Measurements from ENCODE around the gene ENGASE. TPM values are rescaled to one million over a fixed set of nuclear protein-coding genes. Genes with fewer than 3 reads are reported as not detected.

The ENGASE gene
- total RNA-seq, 2 donors from 2014 or later, result 26.9 to 30.2 TPM

- peaks cover 26% of the 10 kb centered on the region for H3K27me3 Mint-ChIP-seq
- H3K4me1 Mint-ChIP-seq, result no peaks in the 10 kb centered on the region
- no peaks in the 10 kb centered on the region for H3K36me3 Mint-ChIP-seq (ENCODE audit: low read depth)
- ATAC-seq (replicated peaks), result no peak
- H3K27ac Mint-ChIP-seq, result no peak overlapping the region
- no peak overlapping the region for H3K4me3 Mint-ChIP-seq
- H3K9me3 Mint-ChIP-seq, result no peaks in the 10 kb centered on the region
Observed at GRCh38 chr17:79097226-79098055, 22.8 kb downstream of the ENGASE start.

- H3K9me3 Mint-ChIP-seq, result no peaks in the 10 kb centered on the region
- H3K27ac Mint-ChIP-seq, result no peak overlapping the region
- H3K36me3 Mint-ChIP-seq (ENCODE audit: low read depth), result no peaks in the 10 kb centered on the region
- no peak overlapping the region for H3K4me3 Mint-ChIP-seq
- no peaks in the 10 kb centered on the region for H3K4me1 Mint-ChIP-seq
- ATAC-seq (replicated peaks), result no peak
- peaks cover 31% of the 10 kb centered on the region for H3K27me3 Mint-ChIP-seq
Observed at GRCh38 chr17:79098282-79098867, 23.8 kb downstream of the ENGASE start.

- H3K9me3 Mint-ChIP-seq, result no peaks in the 10 kb centered on the region
- no peak for ATAC-seq (replicated peaks)
- no peaks in the 10 kb centered on the region for H3K4me1 Mint-ChIP-seq
- no peak overlapping the region for H3K4me3 Mint-ChIP-seq
- no peaks in the 10 kb centered on the region for H3K36me3 Mint-ChIP-seq (ENCODE audit: low read depth)
- no peak overlapping the region for H3K27ac Mint-ChIP-seq
- peaks cover 32% of the 10 kb centered on the region for H3K27me3 Mint-ChIP-seq
Observed at GRCh38 chr17:79100405-79100804, 25.8 kb downstream of the ENGASE start.

GRCh38 chr17:79101111-79101673 is 26.6 kb downstream of the ENGASE start:
- Mint-ChIP-seq H3K9me3 (no peaks in the 10 kb centered on the region), H3K27me3 (peaks cover 29% of the 10 kb centered on the region), H3K4me1 (no peaks in the 10 kb centered on the region), H3K36me3 (ENCODE audit: low read depth) (no peaks in the 10 kb centered on the region), H3K27ac (no peak overlapping the region), H3K4me3 (no peak overlapping the region)
- no peak for ATAC-seq (replicated peaks)

- peaks cover 29% of the 10 kb centered on the region for H3K27me3 Mint-ChIP-seq
- H3K4me1 Mint-ChIP-seq, result no peaks in the 10 kb centered on the region
- no peak overlapping the region for H3K4me3 Mint-ChIP-seq
- no peaks in the 10 kb centered on the region for H3K36me3 Mint-ChIP-seq (ENCODE audit: low read depth)
- no peaks in the 10 kb centered on the region for H3K9me3 Mint-ChIP-seq
- H3K27ac Mint-ChIP-seq, result no peak overlapping the region
- no peak for ATAC-seq (replicated peaks)
Observed at GRCh38 chr17:79102214-79102613, 27.6 kb downstream of the ENGASE start.

- no peaks in the 10 kb centered on the region for H3K9me3 Mint-ChIP-seq
- H3K27me3 Mint-ChIP-seq, result peaks cover 18% of the 10 kb centered on the region
- no peak for ATAC-seq (replicated peaks)
Observed at GRCh38 chr17:79104898-79105600, 30.4 kb downstream of the ENGASE start.

GRCh38 chr17:79105937-79106336 is 31.3 kb downstream of the ENGASE start:
- H3K9me3 Mint-ChIP-seq, result no peaks in the 10 kb centered on the region
- H3K4me3 Mint-ChIP-seq, result no peak overlapping the region
- ATAC-seq (replicated peaks), result no peak
- H3K27ac Mint-ChIP-seq, result no peak overlapping the region
- H3K36me3 Mint-ChIP-seq (ENCODE audit: low read depth), result no peaks in the 10 kb centered on the region
- H3K4me1 Mint-ChIP-seq, result no peaks in the 10 kb centered on the region
- peaks cover 15% of the 10 kb centered on the region for H3K27me3 Mint-ChIP-seq

More at GRCh38 chr17:79104898-79105600, 30.4 kb downstream of the ENGASE start:
- Mint-ChIP-seq H3K4me3 (no peak overlapping the region), H3K4me1 (no peaks in the 10 kb centered on the region), H3K27ac (no peak overlapping the region), H3K36me3 (ENCODE audit: low read depth) (no peaks in the 10 kb centered on the region)

GRCh38 chr17:79106958-79107357 is 32.3 kb downstream of the ENGASE start:
- no peak overlapping the region for H3K27ac Mint-ChIP-seq
- H3K4me3 Mint-ChIP-seq, result no peak overlapping the region
- H3K9me3 Mint-ChIP-seq, result no peaks in the 10 kb centered on the region
- ATAC-seq (replicated peaks), result no peak
- peaks cover 13% of the 10 kb centered on the region for H3K27me3 Mint-ChIP-seq
- H3K36me3 Mint-ChIP-seq (ENCODE audit: low read depth), result no peaks in the 10 kb centered on the region
- H3K4me1 Mint-ChIP-seq, result no peaks in the 10 kb centered on the region

DNA sequence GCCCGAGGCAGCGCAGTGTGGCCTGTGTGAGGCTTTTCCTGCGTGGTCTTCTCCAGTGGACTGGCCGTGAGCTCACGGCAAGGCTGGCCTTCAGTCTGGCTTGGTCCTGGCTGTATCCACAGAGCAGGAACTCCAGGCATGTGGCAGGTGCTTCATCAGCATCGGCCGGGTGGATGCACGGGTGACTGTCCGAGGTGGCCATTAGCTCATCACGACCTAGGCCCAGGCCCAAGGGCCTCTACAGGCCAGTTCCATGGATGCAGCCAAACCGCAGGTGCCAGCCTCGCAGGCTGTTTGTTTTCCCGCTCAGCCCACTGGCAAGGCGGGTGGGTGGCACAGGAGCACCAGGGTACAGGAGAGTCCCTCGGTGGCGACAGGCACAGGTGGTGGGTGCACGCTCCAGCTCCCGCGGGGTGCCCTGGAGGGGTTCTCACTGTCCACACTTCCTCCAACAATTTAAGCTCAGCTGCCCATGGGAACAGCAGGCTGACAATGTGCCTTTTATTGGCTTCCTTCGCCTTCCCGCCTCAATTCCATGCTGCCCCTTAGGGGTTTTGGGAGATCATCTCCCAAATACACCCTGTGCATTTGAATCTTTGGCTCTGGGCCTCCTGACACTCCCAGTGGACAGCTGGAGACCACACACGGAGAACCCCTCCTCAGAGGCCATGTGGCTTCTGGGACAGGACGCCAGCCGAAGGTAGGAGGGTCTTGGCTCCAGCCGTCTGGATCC is 33.0 kb downstream of the ENGASE start:
- no peak for ATAC-seq (replicated peaks)
- Mint-ChIP-seq H3K27me3 (peaks cover 9% of the 10 kb centered on the region), H3K9me3 (no peaks in the 10 kb centered on the region), H3K4me1 (no peaks in the 10 kb centered on the region), H3K4me3 (no peak overlapping the region), H3K36me3 (ENCODE audit: low read depth) (no peaks in the 10 kb centered on the region), H3K27ac (no peak overlapping the region)

DNA sequence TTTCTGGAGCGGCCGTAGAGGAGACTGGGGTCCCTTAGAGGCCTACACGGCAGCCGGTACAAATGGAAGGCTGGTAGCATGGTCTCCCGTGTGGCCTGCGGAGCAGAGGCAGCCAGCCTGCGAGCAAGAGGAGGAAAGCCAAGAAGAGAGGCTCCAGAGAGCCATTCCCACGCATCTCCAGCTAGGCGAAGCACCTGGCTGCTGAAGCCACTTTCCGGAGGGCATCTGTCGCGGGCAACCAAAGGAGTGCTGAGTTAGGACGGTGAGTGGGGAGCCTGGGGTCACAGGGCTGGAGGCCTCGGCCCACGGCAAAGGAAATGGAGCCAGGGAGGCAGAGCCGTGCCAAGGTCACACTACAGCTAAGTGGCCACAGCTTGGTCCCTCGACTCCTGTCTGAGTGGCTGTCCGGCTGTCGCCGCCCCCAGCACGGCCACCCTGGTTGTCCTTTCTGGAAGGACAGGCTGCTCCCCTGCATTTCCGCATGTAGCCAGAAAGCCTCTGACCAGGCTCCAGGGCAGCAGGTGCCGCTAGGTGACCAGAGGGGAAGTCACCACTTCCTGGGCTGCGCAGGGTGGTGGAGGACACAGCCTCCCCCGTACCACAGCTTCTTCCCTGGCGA is 33.7 kb downstream of the ENGASE start:
- Mint-ChIP-seq H3K27ac (no peak overlapping the region), H3K4me1 (no peaks in the 10 kb centered on the region), H3K27me3 (peaks cover 4% of the 10 kb centered on the region), H3K36me3 (ENCODE audit: low read depth) (no peaks in the 10 kb centered on the region), H3K4me3 (no peak overlapping the region), H3K9me3 (no peaks in the 10 kb centered on the region)
- ATAC-seq (replicated peaks), result no peak

DNA sequence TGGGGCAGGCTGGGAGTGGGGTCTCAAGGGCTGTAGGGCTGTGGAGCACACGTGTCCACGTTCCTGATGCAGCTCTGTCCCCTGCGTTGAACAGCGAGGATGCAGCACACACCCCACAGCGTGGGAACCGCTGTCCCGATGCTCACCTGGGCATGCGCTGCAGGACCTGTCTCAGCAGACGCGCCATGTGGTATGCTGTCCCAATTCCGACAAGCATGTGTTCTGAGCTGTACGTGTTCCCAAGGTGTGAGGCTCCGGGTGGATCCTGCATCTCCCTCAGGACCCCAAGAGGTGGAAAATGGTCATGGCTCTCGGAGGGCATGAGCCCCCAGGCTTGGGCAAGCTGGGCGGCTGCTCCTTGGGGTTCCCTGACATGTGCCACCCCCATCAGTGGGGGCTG is 34.2 kb downstream of the ENGASE start:
- ATAC-seq (replicated peaks), result no peak
- H3K9me3 Mint-ChIP-seq, result no peaks in the 10 kb centered on the region
- no peak overlapping the region for H3K27ac Mint-ChIP-seq
- H3K4me3 Mint-ChIP-seq, result no peak overlapping the region
- H3K4me1 Mint-ChIP-seq, result no peaks in the 10 kb centered on the region
- H3K27me3 Mint-ChIP-seq, result peaks cover 4% of the 10 kb centered on the region
- no peaks in the 10 kb centered on the region for H3K36me3 Mint-ChIP-seq (ENCODE audit: low read depth)

DNA sequence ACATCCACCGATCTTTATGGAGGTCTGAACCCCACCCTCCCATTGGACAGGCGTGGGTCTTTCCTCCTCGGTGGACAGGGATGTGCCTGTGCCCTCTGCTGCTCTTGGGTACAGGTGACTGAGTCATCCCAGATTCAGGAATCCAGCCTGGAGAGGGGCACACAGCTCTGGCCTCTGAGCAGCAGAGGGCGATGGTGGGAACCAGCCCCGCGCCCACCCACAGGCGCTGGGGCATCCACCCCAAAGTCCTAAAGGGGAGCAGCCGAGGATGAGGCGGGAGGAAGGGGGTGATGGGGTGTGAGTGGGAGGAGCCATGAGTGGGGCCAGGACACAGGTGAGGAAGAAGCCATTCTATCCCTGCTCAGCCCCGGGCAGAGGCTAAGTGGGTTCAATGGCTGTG is 35.0 kb downstream of the ENGASE start:
- H3K4me3 Mint-ChIP-seq, result no peak overlapping the region
- H3K36me3 Mint-ChIP-seq (ENCODE audit: low read depth), result no peaks in the 10 kb centered on the region
- H3K9me3 Mint-ChIP-seq, result no peaks in the 10 kb centered on the region
- no peak overlapping the region for H3K27ac Mint-ChIP-seq
- ATAC-seq (replicated peaks), result no peak
- no peaks in the 10 kb centered on the region for H3K4me1 Mint-ChIP-seq
- peaks cover under 1% of the 10 kb centered on the region for H3K27me3 Mint-ChIP-seq

GRCh38 chr17:79111097-79111496 is 36.5 kb downstream of the ENGASE start:
- Mint-ChIP-seq H3K27ac (no peak overlapping the region), H3K4me1 (no peaks in the 10 kb centered on the region), H3K9me3 (no peaks in the 10 kb centered on the region), H3K4me3 (no peak overlapping the region), H3K36me3 (ENCODE audit: low read depth) (no peaks in the 10 kb centered on the region), H3K27me3 (no peaks in the 10 kb centered on the region)
- no peak for ATAC-seq (replicated peaks)

DNA sequence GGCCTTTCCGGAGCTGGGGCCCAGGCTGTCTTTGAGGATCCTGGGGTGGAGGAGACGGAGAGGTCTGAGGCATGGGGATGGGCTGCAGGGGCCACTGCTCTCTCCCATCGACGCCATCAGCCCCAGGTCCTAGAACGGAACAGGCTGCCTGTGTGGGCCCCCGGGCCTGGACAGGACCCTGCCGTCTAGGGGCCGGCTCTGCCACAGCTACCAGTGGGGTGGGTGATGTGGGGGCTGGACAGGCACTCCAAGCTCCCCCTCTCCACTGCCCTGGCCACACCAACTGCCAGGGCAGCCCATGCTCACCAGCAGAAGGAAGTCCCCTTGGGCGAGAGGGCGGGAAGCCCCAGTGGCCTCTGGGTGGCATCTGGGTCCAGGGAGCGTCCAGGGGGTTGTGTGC is 37.8 kb downstream of the ENGASE start:
- no peak overlapping the region for H3K4me3 Mint-ChIP-seq
- H3K4me1 Mint-ChIP-seq, result no peaks in the 10 kb centered on the region
- ATAC-seq (replicated peaks), result no peak
- H3K36me3 Mint-ChIP-seq (ENCODE audit: low read depth), result no peaks in the 10 kb centered on the region
- no peaks in the 10 kb centered on the region for H3K27me3 Mint-ChIP-seq
- H3K9me3 Mint-ChIP-seq, result no peaks in the 10 kb centered on the region
- H3K27ac Mint-ChIP-seq, result no peak overlapping the region

All from activated T-helper 17 cell treated with anti-CD3 and anti-CD28 coated beads, Interleukin-2, amount 50 U/mL, for 72 hours (primary cell).